GM18507 (cell line): ENCODE data around the gene TMEM270.
A peak's percentile ranks its signal among the peaks of the same experiment; 100 is the strongest.
"Not testable (repeated sequence)": the region's sequence is repeated elsewhere in the genome, so short reads cannot be mapped to it uniquely, and the experiment has no call there.

ENCODE experiments used
- DNase-seq: peaks from one replicate; pipeline ENCODE4 v3.0.0; 2011; ENCODE audit warnings: low read depth; ENCODE audit not compliant: insufficient read length; ENCODE audit errors: extremely low spot score
- FAIRE-seq: peaks from 2 replicates; lab custom pipeline; 2011; peaks lifted over from hg19 to GRCh38; lab: Jason Lieb, UNC

TMEM270 gene

DNA sequence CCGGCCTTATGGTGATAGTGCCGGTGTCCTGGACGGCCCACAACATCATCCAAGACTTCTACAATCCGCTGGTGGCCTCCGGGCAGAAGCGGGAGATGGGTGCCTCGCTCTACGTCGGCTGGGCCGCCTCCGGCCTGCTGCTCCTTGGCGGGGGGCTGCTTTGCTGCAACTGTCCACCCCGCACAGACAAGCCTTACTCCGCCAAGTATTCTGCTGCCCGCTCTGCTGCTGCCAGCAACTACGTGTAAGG lies 29.4 kb upstream of the TMEM270 start:
- FAIRE-seq (no peak), DNase-seq (no peak)

DNA sequence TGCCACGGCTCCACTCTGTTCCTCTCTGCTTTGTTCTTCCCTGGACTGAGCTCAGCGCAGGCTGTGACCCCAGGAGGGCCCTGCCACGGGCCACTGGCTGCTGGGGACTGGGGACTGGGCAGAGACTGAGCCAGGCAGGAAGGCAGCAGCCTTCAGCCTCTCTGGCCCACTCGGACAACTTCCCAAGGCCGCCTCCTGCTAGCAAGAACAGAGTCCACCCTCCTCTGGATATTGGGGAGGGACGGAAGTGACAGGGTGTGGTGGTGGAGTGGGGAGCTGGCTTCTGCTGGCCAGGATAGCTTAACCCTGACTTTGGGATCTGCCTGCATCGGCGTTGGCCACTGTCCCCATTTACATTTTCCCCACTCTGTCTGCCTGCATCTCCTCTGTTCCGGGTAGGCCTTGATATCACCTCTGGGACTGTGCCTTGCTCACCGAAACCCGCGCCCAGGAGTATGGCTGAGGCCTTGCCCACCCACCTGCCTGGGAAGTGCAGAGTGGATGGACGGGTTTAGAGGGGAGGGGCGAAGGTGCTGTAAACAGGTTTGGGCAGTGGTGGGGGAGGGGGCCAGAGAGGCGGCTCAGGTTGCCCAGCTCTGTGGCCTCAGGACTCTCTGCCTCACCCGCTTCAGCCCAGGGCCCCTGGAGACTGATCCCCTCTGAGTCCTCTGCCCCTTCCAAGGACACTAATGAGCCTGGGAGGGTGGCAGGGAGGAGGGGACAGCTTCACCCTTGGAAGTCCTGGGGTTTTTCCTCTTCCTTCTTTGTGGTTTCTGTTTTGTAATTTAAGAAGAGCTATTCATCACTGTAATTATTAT lies 28.9 kb upstream of the TMEM270 start:
- DNase-seq (no peak), FAIRE-seq (no peak)

DNA sequence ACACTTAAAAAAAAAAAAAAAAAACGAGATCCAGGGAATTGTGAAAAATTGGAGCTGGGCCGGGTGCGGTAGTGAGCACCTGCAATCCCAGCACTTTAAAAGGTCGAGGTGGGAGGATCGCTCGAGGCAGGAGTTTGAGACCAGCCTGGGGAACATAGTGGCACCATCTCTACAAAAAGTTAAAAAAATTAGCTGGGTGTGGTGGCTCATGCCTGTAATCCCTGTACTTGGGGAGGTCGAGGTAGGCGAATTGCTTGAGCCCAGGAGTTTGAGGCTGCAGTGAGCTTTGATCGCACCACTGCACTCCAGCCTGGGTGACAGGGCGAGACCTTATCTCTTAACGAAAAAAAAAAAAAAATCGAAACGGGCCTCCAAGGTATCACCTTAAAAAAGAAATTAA lies 28.2 kb upstream of the TMEM270 start:
- FAIRE-seq (no peak), DNase-seq (no peak)

DNA sequence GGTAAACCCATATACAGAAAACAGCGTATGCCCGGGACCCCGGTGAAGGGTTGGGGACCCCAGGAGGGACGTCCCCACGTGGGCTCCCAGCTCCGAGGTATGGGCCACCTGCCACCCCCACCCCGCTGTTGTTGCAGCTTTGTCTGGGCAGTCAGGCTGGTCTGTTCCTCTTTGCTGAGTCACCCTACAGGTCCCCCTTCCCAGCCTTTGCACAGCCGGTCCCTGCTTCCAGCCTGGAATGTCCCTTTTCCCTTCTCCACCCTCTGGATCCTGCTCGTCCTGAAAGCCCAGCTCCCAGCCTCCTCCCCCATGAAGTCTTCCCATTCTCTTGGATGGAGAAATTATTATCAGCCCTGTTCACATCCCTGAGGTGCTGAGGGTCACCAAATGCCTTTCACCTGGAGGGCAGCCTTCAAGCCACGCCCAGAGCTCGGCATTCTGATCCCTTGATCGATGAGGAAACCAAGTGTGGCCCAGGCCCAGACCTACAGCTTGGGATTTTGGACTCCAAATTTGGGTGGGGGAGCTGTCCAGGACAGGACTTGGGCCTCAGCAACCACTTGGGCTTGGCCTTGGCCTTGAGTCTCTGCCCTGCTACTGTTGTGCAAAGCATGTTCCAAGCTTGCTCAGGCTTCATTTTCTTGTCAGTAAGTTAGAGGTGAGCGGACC lies 27.6 kb upstream of the TMEM270 start:
- DNase-seq = no peak
- no peak for FAIRE-seq

DNA sequence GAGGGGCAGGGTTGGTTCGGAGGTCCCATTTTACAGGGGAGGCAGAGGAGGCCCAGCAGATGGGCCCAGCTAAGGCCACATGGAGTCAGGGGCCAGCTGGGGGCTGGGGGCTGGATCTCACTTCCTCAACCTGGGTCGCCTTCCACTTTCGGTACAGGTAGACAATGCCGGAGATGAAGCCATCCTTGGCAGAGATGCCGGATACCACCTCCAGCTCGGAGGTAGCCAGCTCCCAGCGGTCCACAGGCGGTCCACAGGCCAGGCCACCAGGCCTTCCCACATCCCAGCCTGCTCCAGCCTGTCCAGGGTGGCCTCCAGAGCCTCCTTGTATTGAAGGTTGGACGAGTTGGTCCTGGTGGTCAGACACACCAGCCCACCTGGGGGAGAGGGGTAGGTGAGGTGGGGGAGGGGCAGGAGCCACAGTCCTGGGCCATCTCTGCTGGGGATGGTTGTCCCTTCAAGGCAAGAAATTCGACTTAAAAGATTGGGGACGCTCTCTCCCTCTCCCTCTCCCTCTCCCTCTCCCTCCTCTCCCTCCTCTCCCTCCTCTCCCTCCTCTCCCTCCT lies 26.2 kb upstream of the TMEM270 start:
- DNase-seq (no peak), FAIRE-seq (no peak)

DNA sequence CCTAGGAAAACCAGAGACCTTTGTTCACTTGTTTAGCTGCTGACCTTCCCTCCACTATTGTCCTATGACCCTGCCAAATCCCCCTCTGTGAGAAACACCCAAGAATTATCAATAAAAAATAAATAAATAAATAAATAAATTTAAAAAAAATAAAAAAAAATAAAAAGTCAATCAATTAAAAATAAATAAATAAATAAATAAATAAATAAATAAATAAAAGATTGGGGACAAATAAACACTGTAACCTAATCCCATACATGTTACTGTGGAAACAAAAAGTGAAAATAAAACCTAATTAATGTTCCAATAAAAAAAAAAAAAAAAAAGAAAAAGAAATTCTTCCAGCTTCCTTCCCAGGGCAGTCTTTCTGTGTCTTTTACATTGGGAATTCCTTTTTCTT lies 23.8 kb upstream of the TMEM270 start:
- not testable (repeated sequence) for DNase-seq, FAIRE-seq

GRCh38 chr7:73838642-73839041 lies 22.3 kb upstream of the TMEM270 start:
- FAIRE-seq = no peak
- DNase-seq = no peak

DNA sequence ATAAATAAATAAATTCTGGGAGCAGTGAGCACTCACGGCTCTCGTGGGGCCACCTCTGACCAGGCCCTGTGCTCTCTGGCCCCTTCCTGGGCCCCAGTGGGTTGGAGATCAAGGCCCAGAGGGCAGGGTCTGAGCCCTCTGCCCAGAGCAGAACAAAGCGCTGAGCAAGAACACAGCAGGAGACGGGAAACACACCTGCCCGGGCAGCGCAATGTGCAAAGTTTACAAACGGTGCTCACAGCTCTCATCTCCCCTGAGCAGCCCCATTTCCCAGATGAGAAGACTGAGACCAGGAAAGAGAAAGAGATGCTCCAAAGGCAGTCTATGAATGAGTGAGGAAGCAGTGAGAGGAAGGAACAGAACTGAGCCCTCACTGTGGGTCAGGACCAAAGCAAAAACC lies 21.7 kb upstream of the TMEM270 start:
- FAIRE-seq (no peak), DNase-seq (no peak)

- no peak for DNase-seq
- FAIRE-seq = no peak
Measured at GRCh38 chr7:73839743-73840714, 20.9 kb upstream of the TMEM270 start.

DNA sequence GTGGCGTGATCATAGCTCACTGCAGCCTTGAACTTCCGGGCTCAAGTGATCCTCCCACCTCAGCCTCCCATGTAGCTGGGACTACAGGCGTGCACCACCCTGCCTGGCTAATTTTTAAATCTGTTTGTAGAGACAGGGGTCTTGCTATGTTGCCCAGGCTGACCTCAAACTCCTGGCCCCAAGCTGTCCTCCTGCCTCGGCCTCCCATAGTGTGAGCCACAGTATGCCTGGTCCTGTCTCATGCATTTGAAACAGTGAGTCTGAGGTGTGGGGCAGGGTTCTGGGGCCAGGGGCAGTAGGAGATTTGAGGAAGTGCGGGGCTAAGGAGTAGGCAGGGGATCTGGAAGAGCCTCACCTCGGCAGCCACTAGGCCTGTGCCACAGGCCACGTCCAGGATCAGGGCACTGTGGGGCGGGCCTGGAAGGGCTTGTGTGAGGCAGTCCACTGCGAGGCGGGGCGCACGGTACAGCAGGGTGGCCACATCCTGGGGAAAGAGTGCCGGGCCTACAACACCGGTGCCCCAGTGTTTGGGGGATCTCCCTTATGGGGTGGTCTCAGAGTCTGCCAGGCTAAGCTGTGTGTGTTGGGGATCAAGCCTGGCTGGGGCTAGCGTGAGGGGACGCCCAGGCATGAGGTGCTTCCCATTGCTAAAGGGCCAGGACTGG lies 20.1 kb upstream of the TMEM270 start:
- FAIRE-seq (no peak), DNase-seq (no peak)

GRCh38 chr7:73841689-73842066 lies 19.3 kb upstream of the TMEM270 start:
- no peak for FAIRE-seq
- DNase-seq = no peak

- peak; percentile 69 for FAIRE-seq
- peak; percentile 92 for DNase-seq
Measured at GRCh38 chr7:73842067-73842976, 18.6 kb upstream of the TMEM270 start, which contains the start of gene METTL27. Gene METTL27 (minus strand): TSS chr7:73842516. CDS start chr7:73842140, 376 bp downstream.

- DNase-seq = no peak
- no peak for FAIRE-seq
Measured at GRCh38 chr7:73844131-73844547, 16.8 kb upstream of the TMEM270 start.

DNA sequence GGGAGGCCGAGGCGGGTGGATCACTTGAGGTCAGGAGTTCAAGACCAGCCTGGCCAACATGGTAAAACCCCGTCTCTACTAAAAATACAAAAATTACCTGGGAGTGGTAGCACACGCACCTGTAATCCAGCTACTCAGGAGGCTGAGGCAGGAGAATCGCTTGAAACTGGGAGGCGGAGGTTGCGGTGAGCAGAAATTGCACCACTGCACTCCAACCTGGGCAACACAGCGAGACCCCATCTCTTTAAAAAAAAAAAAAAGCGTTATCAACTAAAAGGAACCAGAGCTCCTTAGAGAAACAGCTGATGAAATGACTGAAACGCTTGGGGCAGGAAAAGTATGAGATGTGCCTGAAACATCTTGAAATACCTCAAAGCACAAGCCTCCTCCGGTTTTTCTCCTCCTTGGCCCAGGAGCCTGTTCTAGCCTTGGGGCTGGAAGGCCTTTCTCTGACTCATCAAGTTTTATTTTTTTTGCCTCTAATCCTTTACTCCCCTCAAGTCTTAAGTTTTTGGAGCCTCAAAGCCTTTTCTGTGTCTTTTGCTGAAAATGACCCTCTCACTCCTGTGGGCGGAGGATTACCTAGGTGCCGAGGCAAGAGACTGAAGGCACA lies 16.0 kb upstream of the TMEM270 start:
- DNase-seq = no peak
- FAIRE-seq = no peak

- not testable (repeated sequence) for DNase-seq
- FAIRE-seq = peak; percentile 55
Measured at GRCh38 chr7:73845701-73846195, 15.2 kb upstream of the TMEM270 start.

DNA sequence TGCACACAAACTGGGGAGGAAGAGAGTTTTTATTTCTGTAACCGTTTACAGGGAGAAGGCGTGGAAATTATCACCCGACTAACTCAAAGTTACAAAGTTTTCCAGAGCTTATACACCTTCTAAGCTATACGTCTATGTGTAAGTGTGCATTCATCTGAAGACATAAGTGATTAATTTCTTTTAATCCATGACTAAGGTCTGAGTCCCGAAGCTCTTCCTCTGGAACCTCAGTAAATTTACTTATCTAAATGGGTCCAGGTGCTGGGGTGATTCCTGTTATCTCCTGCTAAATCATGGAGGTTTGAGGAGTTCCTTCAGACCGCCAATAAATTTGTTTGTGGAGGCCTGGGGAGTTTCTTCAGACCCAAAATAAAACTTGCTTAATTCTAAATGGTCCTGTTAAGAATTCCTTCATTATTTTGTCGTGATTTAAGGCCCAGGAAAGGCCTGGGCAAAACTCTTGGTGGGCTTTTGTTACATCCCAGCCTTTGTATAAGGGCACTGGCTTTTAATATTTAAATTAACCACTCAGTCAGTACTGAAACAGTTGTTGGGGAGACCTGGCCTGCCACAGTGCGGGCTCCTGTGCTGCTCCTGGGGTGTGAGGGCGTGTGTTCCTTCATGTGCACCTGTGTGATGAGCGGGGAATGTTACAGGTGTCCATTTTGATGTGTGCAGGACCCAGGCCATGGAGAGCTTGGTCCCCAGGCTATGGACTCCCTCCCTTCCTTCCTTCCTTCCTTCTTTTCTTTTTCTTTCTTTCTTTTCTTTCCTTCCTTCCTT lies 12.8 kb upstream of the TMEM270 start:
- DNase-seq = no peak
- no peak for FAIRE-seq

GRCh38 chr7:73850781-73851207 lies 10.2 kb upstream of the TMEM270 start:
- FAIRE-seq (no peak), DNase-seq (no peak)
